HepG2 (cell line): ENCODE data around the gene COPS7A. TPM values are rescaled to one million over a fixed set of nuclear protein-coding genes. Genes with fewer than 3 reads are reported as not detected.
A peak's percentile ranks its signal among the peaks of the same experiment; 100 is the strongest.

Source experiments
- CEBPG ChIP-seq: IDR thresholded peaks from 2 replicates; pipeline ENCODE4 v1.6.1; 2016
- CENPX ChIP-seq: sonication (generic); formaldehyde crosslinking; IDR thresholded peaks from 2 replicates; pipeline ENCODE4 v1.9.0; 2021; ENCODE audit warnings: mild to moderate bottlenecking, missing genetic modification reagents, moderate library complexity
- FOXJ3 ChIP-seq: sonication (generic); formaldehyde crosslinking; IDR thresholded peaks from 2 replicates; pipeline ENCODE4 v1.4.0; 2020; ENCODE audit warnings: missing genetic modification reagents, mild to moderate bottlenecking, borderline replicate concordance
- GMEB1 ChIP-seq: sonication (generic); formaldehyde crosslinking; IDR thresholded peaks from 2 replicates; pipeline ENCODE4 v1.5.1; 2020; ENCODE audit warnings: missing genetic modification reagents, mild to moderate bottlenecking, borderline replicate concordance
- IRF2 ChIP-seq: IDR thresholded peaks from 2 replicates; pipeline ENCODE4 v1.6.1; 2018; ENCODE audit warnings: missing genetic modification reagents, missing compliant biosample characterization
- KLF9 ChIP-seq: IDR thresholded peaks from 2 replicates; pipeline ENCODE4 v1.6.1; 2016; ENCODE audit warnings: low read depth
- MED13 ChIP-seq: sonication (generic); formaldehyde crosslinking; IDR thresholded peaks from 2 replicates; pipeline ENCODE4 v1.5.0; 2020; ENCODE audit warnings: missing genetic modification reagents
- MLX ChIP-seq: IDR thresholded peaks from 2 replicates; pipeline ENCODE4 v1.6.1; 2016
- PITX1 ChIP-seq: sonication (generic); formaldehyde crosslinking; IDR thresholded peaks from 2 replicates; pipeline ENCODE4 v1.5.1; 2020; ENCODE audit warnings: mild to moderate bottlenecking, missing genetic modification reagents
- RBM39 ChIP-seq: fragments of 200-400 bp; formaldehyde crosslinking; IDR thresholded peaks from one replicate; pipeline ENCODE4 v1.6.1; 2018; ENCODE audit warnings: antibody characterized with exemption, mild to moderate bottlenecking, low read depth, low read length; ENCODE audit not compliant: poor library complexity, severe bottlenecking
- RCOR2 ChIP-seq: IDR thresholded peaks from 2 replicates; pipeline ENCODE4 v1.6.1; 2016; ENCODE audit warnings: missing biosample characterization, missing genetic modification reagents
- RFXANK ChIP-seq: IDR thresholded peaks from 2 replicates; pipeline ENCODE4 v1.6.1; 2016
- SMAD3 ChIP-seq: sonication (generic); formaldehyde crosslinking; IDR thresholded peaks from 2 replicates; pipeline ENCODE4 v1.4.0; 2020; ENCODE audit warnings: missing genetic modification reagents
- SOX13 ChIP-seq, 3 experiments: fragments of 450-650 bp in 1 of 3; sonication (generic) in 1 of 3; formaldehyde crosslinking in 1 of 3; IDR thresholded peaks in 2 of 3; conservative IDR thresholded peaks in 1 of 3; 2 replicates each; pipeline versions ENCODE4 v1.5.0 to v1.6.1; 2016 to 2020; ENCODE audit warnings: antibody characterized with exemption in 1 of 3, mild to moderate bottlenecking in 1 of 3, missing compliant biosample characterization in 1 of 3, missing genetic modification reagents in 1 of 3, moderate library complexity in 1 of 3
- YEATS4 ChIP-seq: sonication (generic); formaldehyde crosslinking; IDR thresholded peaks from 2 replicates; pipeline ENCODE4 v1.4.0; 2020; ENCODE audit warnings: missing genetic modification reagents, borderline replicate concordance
- ZBTB21 ChIP-seq: sonication (generic); formaldehyde crosslinking; IDR thresholded peaks from 2 replicates; pipeline ENCODE4 v1.4.0; 2020; ENCODE audit warnings: missing genetic modification reagents
- ZEB1 ChIP-seq: IDR thresholded peaks from 2 replicates; pipeline ENCODE4 v1.6.1; 2012; ENCODE audit warnings: mild to moderate bottlenecking, low read depth, inconsistent platforms; ENCODE audit not compliant: insufficient replicate concordance
- ZMAT3 ChIP-seq: sonication (generic); formaldehyde crosslinking; conservative IDR thresholded peaks from 2 replicates; pipeline ENCODE4 v1.7.0; 2021; ENCODE audit warnings: missing genetic modification reagents
- ZNF264 ChIP-seq: sonication (generic); formaldehyde crosslinking; IDR thresholded peaks from 2 replicates; pipeline ENCODE4 v1.4.0; 2020; ENCODE audit warnings: missing genetic modification reagents
- ZNF317 ChIP-seq: sonication (generic); formaldehyde crosslinking; IDR thresholded peaks from 2 replicates; pipeline ENCODE4 v1.5.0; 2020; ENCODE audit warnings: mild to moderate bottlenecking, missing genetic modification reagents
- ZNF326 ChIP-seq: sonication (generic); formaldehyde crosslinking; IDR thresholded peaks from 2 replicates; pipeline ENCODE4 v1.4.0; 2020; ENCODE audit warnings: missing genetic modification reagents, borderline replicate concordance
- ZNF33A ChIP-seq: sonication (generic); formaldehyde crosslinking; IDR thresholded peaks from 2 replicates; pipeline ENCODE4 v1.5.1; 2020; ENCODE audit warnings: missing genetic modification reagents, mild to moderate bottlenecking, moderate library complexity, borderline replicate concordance
- ZNF431 ChIP-seq: sonication (generic); formaldehyde crosslinking; IDR thresholded peaks from 2 replicates; pipeline ENCODE4 v1.9.0; 2022; ENCODE audit warnings: missing genetic modification reagents, low read depth, mild to moderate bottlenecking, borderline replicate concordance
- ZNF605 ChIP-seq: sonication (generic); formaldehyde crosslinking; IDR thresholded peaks from 2 replicates; pipeline ENCODE4 v1.8.0; 2022; ENCODE audit warnings: mild to moderate bottlenecking, missing genetic modification reagents
- ZNF710 ChIP-seq: sonication (generic); formaldehyde crosslinking; IDR thresholded peaks from 2 replicates; pipeline ENCODE4 v1.5.0; 2020; ENCODE audit warnings: mild to moderate bottlenecking, missing genetic modification reagents, borderline replicate concordance
- ZNF720 ChIP-seq: sonication (generic); formaldehyde crosslinking; IDR thresholded peaks from 2 replicates; pipeline ENCODE4 v1.4.0; 2020; ENCODE audit warnings: missing genetic modification reagents
- polyA plus RNA-seq, 8 experiments: library from polyadenylated mRNA; depleted of rRNA in 3 of 8; stranded (reverse) in 7 of 8; unstranded in 1 of 8; fragments of >200 nt; fragmentation: Illumina TruSeq in 4 of 8; extraction: Trizol in 4 of 8; gene quantifications; 2 replicates each; pipeline versions ENCODE4 v1.2.1 to v1.2.3, GENCODE V29; 2011 to 2016; ENCODE audit warnings: low read depth in 4 of 8, missing spikeins in 1 of 8, mixed read lengths in 1 of 8; ENCODE audit not compliant: insufficient read depth in 1 of 8
- total RNA-seq, 5 experiments: library from RNA; depleted of rRNA; stranded (reverse); fragments of >200 nt; fragmentation: Illumina TruSeq; extraction: Trizol; gene quantifications; 2 replicates each; pipeline ENCODE4 v1.2.3, GENCODE V29; 2016; ENCODE audit warnings: low read depth in 1 of 5

Gene COPS7A
- total and polyA plus RNA-seq, 2 of the 13 experiments (the other 11 are each of a cell fraction or from before 2014, with no cell fraction given): 40.0 to 73.6 TPM

- TF ChIP-seq ZEB1 (peak; percentile 58), YEATS4 (peak; percentile 67; the same call in 1 of the 2 replicates), MLX (peak; percentile 83), FOXJ3 (CRISPR knock-in tag) (peak; percentile 85; the same call in 1 of the 2 replicates), MED13 (CRISPR knock-in tag) (no peak), KLF9 (0 out of 2 replicates have a peak, but pooled peaks have one; percentile 67), ZNF326 (CRISPR knock-in tag) (no peak), ZBTB21 (CRISPR knock-in tag) (no peak), RBM39 (no peak), SMAD3 (CRISPR knock-in tag) (peak; percentile 71; the same call in 1 of the 2 replicates), PITX1 (CRISPR knock-in tag) (peak; percentile 93), ZNF33A (CRISPR knock-in tag) (no peak), RFXANK (0 out of 2 replicates have a peak, but pooled peaks have one; percentile 51), SOX13 (IDR thresholded peaks at IDR 0.05) (peak; percentile 54; the same call in 1 of the 2 replicates), SOX13 (CRISPR knock-in tag; conservative IDR thresholded peaks at IDR 0.05 in 1 of 2, IDR thresholded peaks at IDR 0.05 in 1 of 2) (peak in 1 of 2 experiments; percentile 82; a peak in 2 of 4 replicates), ZNF317 (CRISPR knock-in tag) (0 out of 2 replicates have a peak, but pooled peaks have one; percentile 71), ZNF605 (CRISPR knock-in tag) (no peak), IRF2 (CRISPR knock-in tag) (peak; percentile 72; the same call in 1 of the 2 replicates), CENPX (no peak), CEBPG (CRISPR knock-in tag) (peak; percentile 19; the same call in 1 of the 2 replicates), GMEB1 (peak; percentile 48; the same call in 1 of the 2 replicates), RCOR2 (CRISPR knock-in tag) (peak; percentile 76), ZNF710 (peak; percentile 66; the same call in 1 of the 2 replicates), ZNF720 (no peak), ZMAT3 (CRISPR knock-in tag) (no peak), ZNF264 (CRISPR knock-in tag) (peak; percentile 74; the same call in 1 of the 2 replicates), ZNF431 (CRISPR knock-in tag) (0 out of 2 replicates have a peak, but pooled peaks have one; percentile 46)
These were observed 51.6 kb downstream of the COPS7A start (continued) for GRCh38 chr12:6775185-6776174.
